Mucosa of descending colon (tissue), 3 donors: ENCODE data around the gene CAV1. TPM values are rescaled to one million over a fixed set of nuclear protein-coding genes. Genes with fewer than 3 reads are reported as not detected.

Experiments used
- ATAC-seq: fragments of 200-7000 bp; cut with Tn5 transposase; one replicate; pipeline ENCODE4 v1.9.1; 2020; ENCODE audit warnings: mild to moderate bottlenecking, moderate library complexity
- DNase-seq, 3 donors: peaks; one replicate each; pipeline ENCODE4 v3.0.0-alpha.2; 2020
- H3K36me3 ChIP-seq: fragments of 200-600 bp; one replicate; pipeline ENCODE4 v1.8.0; 2021; ENCODE audit warnings: low read depth, mild to moderate bottlenecking
- H3K4me1 ChIP-seq: fragments of 200-600 bp; one replicate; pipeline ENCODE4 v1.8.0; 2021; ENCODE audit warnings: low read depth, mild to moderate bottlenecking
- H3K4me3 ChIP-seq: fragments of 200-600 bp; one replicate; pipeline ENCODE4 v1.8.0; 2021; ENCODE audit warnings: mild to moderate bottlenecking
- H3K9me3 ChIP-seq: fragments of 200-600 bp; one replicate; pipeline ENCODE4 v1.8.0; 2021; ENCODE audit warnings: mild to moderate bottlenecking
- intact Hi-C, 2 donors: fragments of 100-400 bp; cut with DNase I in 1 of 2; cut with micrococcal nuclease in 1 of 2; formaldehyde crosslinking; loops; one replicate each; pipeline versions ENCODE4 v1.11.0 to v1.11.1; 2022; cut with DNase I, micrococcal nuclease
- total RNA-seq, 3 donors: library from RNA; stranded (reverse); fragmentation: NEBNext Ultra II Directional in 2 of 3; extraction: Animal tissue kit (Norgen Biotek cat#: 25700) in 2 of 3; gene quantifications; one replicate each; pipeline versions ENCODE4 v1.2.1 to v1.2.4, GENCODE V29; 2021 to 2023
- TF ChIP-seq, protein P1 (sequence below): fragments of 200-600 bp; IDR thresholded peaks from one replicate; pipeline ENCODE4 v1.8.0; 2022; ENCODE audit warnings: antibody characterized with exemption, mild to moderate bottlenecking
- donor health status: DM: no; HTN: no; CAD: no; lungs with moderate emphysema.
- donor health status: DM: no; HTN: no; CAD: no.
- donor health status: DM: no; HTN: yes; CAD: no.

The CAV1 gene
- total RNA-seq, 3 donors from 2014 or later, result 17.9 to 248 (median 46.1) TPM

DNA sequence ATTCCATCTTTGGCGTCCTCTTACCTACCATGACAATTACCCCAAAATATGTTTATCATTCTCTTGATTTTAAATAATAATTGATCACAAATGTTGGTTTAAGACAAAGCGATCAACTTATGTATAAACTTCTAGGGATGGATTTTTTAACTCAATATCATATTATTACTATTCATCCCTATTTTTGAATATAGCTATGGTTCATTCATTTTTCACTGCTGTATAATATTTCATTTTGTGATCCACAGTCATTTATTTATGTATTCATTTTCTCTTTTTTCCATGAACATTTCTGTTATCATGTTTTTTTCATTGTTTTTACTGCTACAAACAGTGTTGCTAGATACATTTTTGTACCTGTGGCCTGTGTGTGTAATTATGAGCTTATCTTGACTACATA lies 85.9 kb downstream of the CAV1 start:
- ATAC-seq (no peak), DNase-seq (no peak)
- Histone ChIP-seq H3K36me3 (no peaks in the 10 kb centered on the region), H3K4me1 (peaks cover 3% of the 10 kb centered on the region), H3K9me3 (no peaks in the 10 kb centered on the region), H3K4me3 (no peak overlapping the region)
- intact Hi-C loops, result no loop called here
- TF ChIP-seq, protein P1, sequence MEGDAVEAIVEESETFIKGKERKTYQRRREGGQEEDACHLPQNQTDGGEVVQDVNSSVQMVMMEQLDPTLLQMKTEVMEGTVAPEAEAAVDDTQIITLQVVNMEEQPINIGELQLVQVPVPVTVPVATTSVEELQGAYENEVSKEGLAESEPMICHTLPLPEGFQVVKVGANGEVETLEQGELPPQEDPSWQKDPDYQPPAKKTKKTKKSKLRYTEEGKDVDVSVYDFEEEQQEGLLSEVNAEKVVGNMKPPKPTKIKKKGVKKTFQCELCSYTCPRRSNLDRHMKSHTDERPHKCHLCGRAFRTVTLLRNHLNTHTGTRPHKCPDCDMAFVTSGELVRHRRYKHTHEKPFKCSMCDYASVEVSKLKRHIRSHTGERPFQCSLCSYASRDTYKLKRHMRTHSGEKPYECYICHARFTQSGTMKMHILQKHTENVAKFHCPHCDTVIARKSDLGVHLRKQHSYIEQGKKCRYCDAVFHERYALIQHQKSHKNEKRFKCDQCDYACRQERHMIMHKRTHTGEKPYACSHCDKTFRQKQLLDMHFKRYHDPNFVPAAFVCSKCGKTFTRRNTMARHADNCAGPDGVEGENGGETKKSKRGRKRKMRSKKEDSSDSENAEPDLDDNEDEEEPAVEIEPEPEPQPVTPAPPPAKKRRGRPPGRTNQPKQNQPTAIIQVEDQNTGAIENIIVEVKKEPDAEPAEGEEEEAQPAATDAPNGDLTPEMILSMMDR, result no peak

Other genes with a start within 250 kb of the CAV1 start
- 10 to 100 TPM in 2 of 3 donors, 1 to 10 TPM in 1; 6.3 to 42.4 (median 10.2) TPM for gene CAV2, start 25.3 kb upstream of the CAV1 start, total RNA-seq
- gene MET, start 147.2 kb downstream of the CAV1 start, total RNA-seq, result 10 to 100 TPM; 15.6 to 35.1 (median 31.0) TPM